HTR-8/SVneo (cell line): ENCODE results near the gene IFI30.

Source experiments
- DNase-seq: peaks from one replicate; pipeline ENCODE4 v3.0.0; 2011; ENCODE audit warnings: low spot score, mixed read lengths; ENCODE audit not compliant: insufficient read length
- FAIRE-seq: peaks from 2 replicates; lab custom pipeline; 2011; peaks lifted over from hg19 to GRCh38; lab: Jason Lieb, UNC

Gene IFI30

DNA sequence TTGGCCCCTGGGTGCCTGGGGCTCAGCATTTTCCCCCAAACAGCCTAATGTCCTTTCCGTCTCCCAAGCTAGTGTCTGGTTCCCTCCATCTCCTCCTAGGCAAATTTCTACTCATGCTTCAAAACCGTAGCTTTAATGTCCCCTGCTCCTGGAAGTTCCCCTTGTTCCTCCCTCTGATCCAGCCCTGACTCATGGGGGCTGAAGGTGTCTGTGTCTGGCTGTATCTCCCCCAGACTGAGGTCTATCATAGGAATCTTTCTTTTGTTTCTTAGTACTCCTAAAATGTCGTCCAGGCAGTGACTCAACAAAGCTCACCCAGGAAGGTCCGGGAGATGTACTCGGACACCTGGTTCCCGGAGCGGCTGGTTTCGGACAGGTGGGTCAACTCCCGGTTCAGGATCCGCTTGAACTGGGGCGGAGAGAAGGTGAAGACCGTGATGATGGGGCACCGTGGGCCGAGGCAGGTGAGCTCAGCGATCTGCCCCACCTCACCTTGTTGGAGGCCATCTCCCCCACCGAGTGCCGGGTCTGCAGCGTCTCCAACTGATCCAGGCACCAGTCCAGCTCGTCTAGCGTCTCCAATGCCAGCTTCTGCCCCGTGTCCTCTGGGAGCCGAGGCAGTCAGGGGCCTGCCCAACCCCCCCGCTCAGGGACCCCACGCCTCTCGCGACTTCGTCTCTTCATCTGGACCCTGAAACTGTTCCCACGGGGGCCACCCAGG lies 46.5 kb downstream of the IFI30 start:
- DNase-seq (no peak), FAIRE-seq (no peak)

DNA sequence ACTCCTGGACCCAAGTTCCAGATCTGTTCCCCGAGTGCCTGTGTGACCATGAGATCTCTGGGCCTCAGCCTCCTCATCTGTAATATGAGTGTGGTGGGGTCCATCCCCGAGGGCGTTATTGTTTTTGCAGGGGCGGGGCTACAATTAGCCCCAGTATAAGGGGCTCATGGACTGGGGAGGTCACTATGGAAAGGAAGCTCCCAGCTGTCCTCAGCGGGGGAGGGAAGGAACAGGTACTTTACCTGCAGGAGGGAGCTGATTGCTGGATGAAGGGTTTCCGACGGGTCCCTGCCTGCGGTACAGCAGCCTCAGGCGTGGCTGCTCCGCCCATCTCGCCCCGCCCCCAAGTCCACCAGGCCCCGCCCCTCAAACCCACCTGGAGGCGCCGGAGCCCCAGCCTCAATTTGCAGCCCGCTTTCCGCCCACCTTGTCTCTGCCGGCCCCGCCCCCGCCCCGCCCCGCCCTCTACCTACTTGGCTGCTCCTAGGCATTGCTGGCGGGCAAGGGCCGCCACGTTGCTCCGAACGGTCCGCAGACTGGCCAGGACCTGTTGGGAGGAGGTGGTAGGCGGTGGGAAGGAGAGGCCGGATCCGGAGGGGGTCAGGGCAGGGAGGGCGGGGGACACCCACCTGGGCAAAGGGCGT lies 47.1 kb downstream of the IFI30 start:
- no peak for DNase-seq
- FAIRE-seq: no peak

DNA sequence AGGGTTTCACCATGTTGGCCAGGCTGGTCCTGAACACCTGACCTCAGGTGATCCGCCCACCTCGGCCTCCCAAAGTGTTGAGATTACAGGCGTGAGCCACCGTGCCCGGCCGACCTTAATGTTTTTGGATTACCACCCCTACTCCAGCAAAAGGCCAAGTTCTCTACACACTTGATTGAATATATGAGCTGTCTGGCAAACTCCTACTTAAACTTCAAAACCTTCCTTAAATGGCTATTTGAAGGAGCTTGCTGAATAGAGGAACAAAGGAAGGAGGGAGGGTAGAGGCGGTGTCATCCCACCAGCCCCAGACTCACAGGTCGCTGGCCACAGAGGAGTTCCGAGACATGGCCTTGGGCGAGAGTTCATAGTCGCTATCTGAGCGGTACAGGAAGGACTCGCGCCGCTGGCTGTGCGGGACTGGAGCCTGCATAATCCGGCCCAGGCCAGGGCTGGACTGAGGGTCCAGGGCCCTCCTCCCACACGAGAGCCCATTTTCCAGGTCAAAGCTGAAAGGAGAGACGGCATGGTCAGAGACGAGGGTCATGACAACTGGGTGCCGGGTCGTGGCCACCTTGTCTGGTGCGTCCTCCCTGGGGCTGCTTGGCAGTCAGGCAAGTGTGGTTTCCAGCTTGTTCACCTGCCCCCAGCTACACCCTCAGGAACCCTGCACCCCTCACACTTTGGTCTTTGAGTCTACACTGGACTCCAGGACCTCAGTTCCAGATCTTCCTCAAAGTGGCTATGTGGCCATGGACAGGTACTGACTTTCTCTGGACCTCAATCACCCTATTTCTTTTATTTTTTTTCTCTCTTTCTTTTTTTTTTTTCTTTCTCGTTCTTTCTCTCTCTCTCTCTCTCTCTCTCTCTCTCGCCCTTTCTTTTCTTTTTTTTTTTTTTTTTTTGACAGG lies 48.5 kb downstream of the IFI30 start:
- no peak for DNase-seq
- FAIRE-seq: no peak

DNA sequence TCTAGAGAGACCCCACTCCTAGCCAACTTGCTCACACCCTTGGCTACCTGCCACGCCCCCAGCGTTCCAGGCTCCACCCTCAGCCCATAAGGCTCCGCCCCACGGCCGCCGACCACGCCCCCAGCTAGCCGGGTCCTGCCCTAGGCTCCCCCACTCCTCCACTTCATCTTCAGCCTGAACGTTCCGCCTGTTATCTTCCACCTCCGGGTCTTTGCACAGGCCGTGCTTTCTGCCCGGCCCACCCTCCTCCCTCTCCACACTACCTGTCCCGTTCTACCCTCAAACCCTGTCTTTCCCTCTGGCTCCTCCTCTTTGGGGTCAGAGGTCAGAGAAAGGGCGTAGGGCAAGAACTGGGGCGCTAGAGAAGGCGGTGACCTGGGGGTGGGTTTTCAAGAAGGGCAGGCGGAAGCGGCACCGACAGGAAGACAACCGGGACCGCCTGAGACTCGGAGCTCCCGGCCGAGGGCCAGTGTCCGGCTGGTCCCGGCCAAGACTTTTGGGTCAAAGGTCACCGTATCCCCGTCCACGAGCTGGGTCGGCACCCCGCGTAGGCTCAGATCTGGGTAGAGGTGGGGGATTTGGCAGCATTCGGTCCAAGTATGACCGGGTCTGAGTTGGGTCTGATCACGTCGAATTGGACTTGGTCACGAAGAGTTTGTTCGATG lies 50.4 kb downstream of the IFI30 start:
- peak; percentile 70 for DNase-seq
- FAIRE-seq: no peak

DNA sequence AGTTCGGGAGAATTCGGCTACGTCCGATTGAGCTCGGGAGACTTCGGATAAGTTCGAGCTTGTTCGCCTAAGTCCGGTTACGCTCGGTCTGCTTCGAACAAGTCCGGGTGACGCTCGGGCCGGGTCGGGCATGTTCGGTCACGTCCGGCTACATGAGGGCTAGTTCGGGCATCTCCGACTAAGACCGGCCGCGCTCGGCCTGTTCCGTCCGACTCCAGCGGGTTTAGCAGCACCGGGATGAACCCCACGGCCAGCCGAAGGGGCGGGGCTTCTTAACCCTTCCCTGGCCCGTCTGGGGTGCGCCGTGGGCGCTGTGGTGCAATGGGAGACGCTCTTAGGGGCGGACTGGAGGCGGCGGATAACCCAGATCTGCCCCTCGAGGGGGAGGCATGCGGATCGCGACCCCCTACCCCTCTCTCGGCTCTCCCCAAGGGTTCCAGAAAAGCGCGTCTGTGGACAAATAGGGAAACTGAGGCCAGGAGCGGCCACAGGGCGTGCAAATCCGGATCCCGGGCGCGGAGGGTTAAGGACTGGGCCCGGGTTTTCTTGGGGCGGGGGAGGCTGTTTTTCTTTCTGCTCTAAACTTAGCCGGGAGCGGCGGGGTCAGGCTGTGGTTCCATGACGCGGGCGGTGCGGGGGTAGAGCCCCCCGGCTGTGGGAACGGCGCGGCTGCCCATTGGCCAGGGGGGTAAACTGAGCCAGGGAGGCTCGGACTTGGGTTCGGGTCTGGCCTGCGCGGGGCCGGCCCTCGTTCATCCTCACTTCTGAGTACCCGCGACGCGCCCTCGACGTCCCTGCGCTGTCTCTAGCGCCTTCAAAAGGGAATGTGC lies 51.1 kb downstream of the IFI30 start:
- FAIRE-seq (peak; percentile 99), DNase-seq (peak; percentile 99)

DNA sequence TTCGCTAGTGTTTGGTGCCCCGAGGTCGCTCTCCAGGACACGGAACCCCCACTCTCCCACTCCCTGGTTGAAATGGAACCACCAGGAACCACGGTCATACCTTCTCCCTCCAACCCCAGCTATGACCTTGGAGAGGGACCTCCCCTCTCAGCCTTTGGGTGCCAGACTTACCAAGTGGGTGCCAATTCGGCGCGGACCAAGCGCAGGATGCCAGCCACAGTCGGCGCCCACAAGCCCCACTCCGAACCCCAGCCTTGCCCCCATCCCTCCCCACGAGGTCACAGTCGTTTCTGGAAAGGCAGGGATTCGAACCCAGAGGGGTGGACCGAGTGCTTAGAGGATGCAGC lies 51.7 kb downstream of the IFI30 start:
- no peak for DNase-seq
- no peak for FAIRE-seq

DNA sequence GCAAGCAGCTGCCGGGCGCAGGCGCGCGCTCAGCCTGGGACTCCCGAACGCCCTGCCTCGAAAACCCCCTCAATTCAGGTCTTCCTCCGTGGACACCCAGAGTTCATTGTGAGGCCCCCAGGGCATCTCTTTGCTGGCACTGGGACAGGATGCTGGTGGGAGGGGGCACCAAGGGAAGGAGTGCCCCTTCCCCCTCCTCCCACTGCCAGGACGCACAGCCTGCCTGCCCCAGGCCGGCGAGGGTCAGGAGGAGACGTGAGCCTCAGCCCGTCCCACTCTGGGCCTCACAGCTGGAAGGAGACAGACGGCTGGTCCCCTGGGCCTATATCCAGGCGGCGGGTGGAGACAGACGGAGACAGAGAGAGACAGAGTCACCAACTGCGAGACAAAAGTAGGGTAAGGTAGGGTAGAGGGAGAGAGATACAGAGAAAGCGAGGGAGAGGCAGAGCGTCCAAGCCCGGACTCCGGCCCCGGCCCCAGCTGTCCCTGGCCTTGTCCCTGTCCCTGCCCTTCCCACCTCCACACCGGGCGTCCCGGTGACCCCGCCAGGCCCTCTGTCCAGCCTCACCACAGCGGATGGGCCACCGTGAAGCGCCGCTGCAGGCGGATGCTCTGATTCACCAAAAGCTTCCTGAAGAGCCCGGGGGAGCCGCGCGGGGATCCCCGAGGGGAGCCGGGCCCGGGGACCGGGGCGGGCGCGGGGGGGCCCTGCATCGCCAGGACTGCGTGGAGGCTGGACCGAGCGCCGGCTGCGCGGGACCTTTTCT lies 52.3 kb downstream of the IFI30 start, which contains the start of gene PDE4C:
PDE4C (minus strand) TSS at position 737 of the 767 bp plus-strand sequence; CDS start at position 714, 23 bp downstream.
- no peak for DNase-seq
- FAIRE-seq: no peak

DNA sequence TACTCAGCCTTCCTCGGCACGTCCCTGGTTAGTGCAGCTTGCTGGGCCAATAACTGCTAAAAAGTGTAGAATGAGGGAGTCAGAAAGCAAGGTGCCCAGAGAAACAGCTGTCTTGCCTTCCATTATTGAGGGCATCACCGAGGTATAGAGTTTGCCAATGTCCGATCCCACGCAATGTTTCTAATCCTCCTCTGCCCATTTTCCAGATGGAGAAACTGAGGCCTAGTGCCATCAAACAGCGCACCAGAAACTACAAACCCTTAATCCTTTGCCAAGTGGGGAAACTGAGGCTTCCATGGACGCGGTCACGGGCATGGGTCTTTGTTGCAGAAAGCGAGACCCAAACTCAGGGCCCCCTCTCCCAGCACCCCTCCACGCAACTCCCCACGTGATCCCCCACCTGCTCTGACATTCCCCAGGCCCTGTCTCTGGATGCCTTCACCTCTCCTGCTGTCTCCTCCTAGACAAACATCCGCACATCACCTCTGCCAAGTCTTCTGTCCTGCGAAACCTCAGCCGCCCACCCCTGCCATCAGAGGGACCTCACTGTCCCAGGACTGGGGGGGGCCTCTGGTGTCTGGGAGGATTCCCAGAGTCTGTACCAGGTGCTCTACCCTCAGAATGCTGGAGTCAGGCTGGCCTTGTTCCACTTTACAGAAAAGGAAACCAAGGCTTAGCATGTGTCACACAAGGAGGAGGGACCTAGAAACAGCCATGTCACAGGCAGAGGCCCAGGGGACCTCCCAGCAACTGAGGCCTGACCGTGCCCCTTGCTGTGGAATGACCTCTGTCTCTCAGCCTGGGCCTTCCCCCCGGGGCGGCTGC lies 53.6 kb downstream of the IFI30 start:
- FAIRE-seq (no peak), DNase-seq (no peak)
